Panc1 (cell line): ENCODE results near the gene UBASH3B. TPM values are rescaled to one million over a fixed set of nuclear protein-coding genes. Genes with fewer than 3 reads are reported as not detected.

ENCODE experiments used
- ATAC-seq: fragments of 200-7000 bp; cut with Tn5 transposase; 2 replicates; pipeline ENCODE4 v1.9.1; 2020; ENCODE audit warnings: mild to moderate bottlenecking, moderate library complexity
- BruUV-seq: library from RNA; stranded (reverse); fragments of 400-500 nt; replicated peaks from 2 replicates; lab custom pipeline; 2021; lab: Mats Ljungman, UMichigan
- CTCF ChIA-PET: fragments of 300-600 bp; sonication (Branson Sonifier 250); formaldehyde crosslinking; loops from one replicate; lab custom pipeline; 2022; ENCODE audit warnings: antibody characterized with exemption; lab: Charles Lee
- POLR2A ChIA-PET: fragments of 300-600 bp; sonication (Branson Sonifier 250); formaldehyde crosslinking; loops from one replicate; lab custom pipeline; 2022; ENCODE audit warnings: antibody characterized with exemption; lab: Charles Lee
- DNase-seq: peaks from one replicate; pipeline ENCODE4 v3.0.0-alpha.2; 2010; ENCODE audit warnings: low read depth, low spot score
- H3K27ac ChIP-seq: 2 replicates; pipeline ENCODE4 v1.5.1; 2011; ENCODE audit warnings: mild to moderate bottlenecking, low read length, inconsistent platforms
- H3K27me3 ChIP-seq: fragments of 200-500 bp; sonication (Bioruptor generic); 2 replicates; pipeline ENCODE4 v1.6.0; 2014; ENCODE audit warnings: low read length, inconsistent platforms; ENCODE audit not compliant: control insufficient read depth, insufficient read depth
- H3K36me3 ChIP-seq: fragments of 200-500 bp; sonication (Bioruptor generic); 2 replicates; pipeline ENCODE4 v1.5.1; 2014; ENCODE audit warnings: inconsistent platforms, mild to moderate bottlenecking, low read length, moderate library complexity; ENCODE audit not compliant: control insufficient read depth, insufficient read depth
- H3K4me1 ChIP-seq: 2 replicates; pipeline ENCODE4 v1.5.1; 2011; ENCODE audit warnings: inconsistent platforms, mild to moderate bottlenecking, low read length, moderate library complexity; ENCODE audit not compliant: control insufficient read depth, insufficient read depth
- H3K4me3 ChIP-seq, 2 experiments: 2 replicates each; pipeline ENCODE4 v1.5.1; 2011 to 2012; ENCODE audit warnings: low read depth in 2 of 2, low read length in 2 of 2, mild to moderate bottlenecking in 2 of 2, inconsistent platforms in 1 of 2, moderate library complexity in 1 of 2
- H3K9me3 ChIP-seq: fragments of 200-500 bp; sonication (Bioruptor generic); 2 replicates; pipeline ENCODE4 v1.5.1; 2014; ENCODE audit warnings: low read depth, mild to moderate bottlenecking, inconsistent platforms, low read length, moderate library complexity; ENCODE audit not compliant: control insufficient read depth, insufficient read depth
- POLR2AphosphoS5 ChIP-seq: IDR thresholded peaks from 2 replicates; pipeline ENCODE4 v1.6.1; 2012; ENCODE audit warnings: mild to moderate bottlenecking, low read depth, low read length, moderate library complexity
- SIN3A ChIP-seq: IDR thresholded peaks from 2 replicates; pipeline ENCODE4 v1.6.1; 2012; ENCODE audit warnings: low read depth, mild to moderate bottlenecking, low read length, moderate library complexity, borderline replicate concordance; ENCODE audit not compliant: insufficient read depth
- TCF7L2 ChIP-seq: IDR thresholded peaks from 2 replicates; pipeline ENCODE4 v1.6.1; 2011; ENCODE audit warnings: mild to moderate bottlenecking, low read depth, low read length, inconsistent platforms
- in situ Hi-C: cut with HindIII; loops from 2 replicates; pipeline ENCODE4 v1.10.0; 2016; ENCODE audit warnings: low sequenced_read_pairs, low pct_unique_long_range_greater_than_20kb
- intact Hi-C: fragments of 100-400 bp; cut with micrococcal nuclease; formaldehyde crosslinking; loops from one replicate; pipeline ENCODE4 v1.10.0; 2022; ENCODE audit not compliant: unreplicated experiment
- total RNA-seq: library from RNA; stranded (reverse); gene quantifications from one replicate; pipeline ENCODE4 v1.2.1, GENCODE V29; 2021; ENCODE audit not compliant: unreplicated experiment
- TF ChIP-seq, protein P1 (sequence below), 2 experiments: IDR thresholded peaks; 2 replicates each; pipeline ENCODE4 v1.6.1; 2011 to 2012; ENCODE audit warnings: low read depth in 2 of 2, control low read depth in 1 of 2, low read length in 1 of 2, mild to moderate bottlenecking in 1 of 2, moderate library complexity in 1 of 2; ENCODE audit not compliant: insufficient read depth in 1 of 2
- TF ChIP-seq, protein P2 (sequence below): fragments of 450-650 bp; IDR thresholded peaks from 2 replicates; pipeline ENCODE4 v1.5.1; 2017; ENCODE audit warnings: mild to moderate bottlenecking

UBASH3B gene
- total RNA-seq, 1 experiment from 2014 or later = 55.1 TPM

DNA sequence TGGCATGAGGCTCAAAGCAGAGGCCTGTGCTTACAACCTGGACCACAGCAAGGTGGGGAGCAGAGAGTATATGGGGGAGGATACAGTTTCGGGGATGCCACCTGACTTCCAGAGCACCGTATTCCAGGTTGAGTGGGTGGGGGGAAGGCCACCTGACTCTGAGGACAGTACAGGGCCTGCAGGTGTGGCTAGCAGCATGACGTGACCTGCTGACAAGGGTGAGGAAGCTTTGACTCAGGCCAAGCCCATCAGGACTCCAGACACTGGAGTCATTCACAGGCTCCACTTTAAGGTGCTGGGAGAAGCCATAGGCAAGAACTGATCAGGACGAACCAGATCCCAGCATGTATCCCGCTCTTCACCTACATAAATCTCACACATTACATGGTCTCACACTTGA lies 148.2 kb downstream of the UBASH3B start:
- POLR2A ChIA-PET = no interaction called here
- no TSS peak for BruUV-seq
- CTCF ChIA-PET = no interaction called here
- no peaks in the 10 kb centered on the region for H3K9me3 ChIP-seq
- in situ Hi-C loops = no loop called here
- no peaks in the 10 kb centered on the region for H3K27me3 ChIP-seq
- DNase-seq = no peak
- H3K36me3 ChIP-seq = no peaks in the 10 kb centered on the region
- H3K27ac ChIP-seq = no peak overlapping the region
- peak; percentile 30 for ATAC-seq
- intact Hi-C loops = no loop called here
- H3K4me1 ChIP-seq = no peaks in the 10 kb centered on the region; the same call in 1 of the 2 replicates
- TF ChIP-seq POLR2AphosphoS5 (no peak), SIN3A (no peak), TCF7L2 (no peak)
- TF ChIP-seq, protein P1, sequence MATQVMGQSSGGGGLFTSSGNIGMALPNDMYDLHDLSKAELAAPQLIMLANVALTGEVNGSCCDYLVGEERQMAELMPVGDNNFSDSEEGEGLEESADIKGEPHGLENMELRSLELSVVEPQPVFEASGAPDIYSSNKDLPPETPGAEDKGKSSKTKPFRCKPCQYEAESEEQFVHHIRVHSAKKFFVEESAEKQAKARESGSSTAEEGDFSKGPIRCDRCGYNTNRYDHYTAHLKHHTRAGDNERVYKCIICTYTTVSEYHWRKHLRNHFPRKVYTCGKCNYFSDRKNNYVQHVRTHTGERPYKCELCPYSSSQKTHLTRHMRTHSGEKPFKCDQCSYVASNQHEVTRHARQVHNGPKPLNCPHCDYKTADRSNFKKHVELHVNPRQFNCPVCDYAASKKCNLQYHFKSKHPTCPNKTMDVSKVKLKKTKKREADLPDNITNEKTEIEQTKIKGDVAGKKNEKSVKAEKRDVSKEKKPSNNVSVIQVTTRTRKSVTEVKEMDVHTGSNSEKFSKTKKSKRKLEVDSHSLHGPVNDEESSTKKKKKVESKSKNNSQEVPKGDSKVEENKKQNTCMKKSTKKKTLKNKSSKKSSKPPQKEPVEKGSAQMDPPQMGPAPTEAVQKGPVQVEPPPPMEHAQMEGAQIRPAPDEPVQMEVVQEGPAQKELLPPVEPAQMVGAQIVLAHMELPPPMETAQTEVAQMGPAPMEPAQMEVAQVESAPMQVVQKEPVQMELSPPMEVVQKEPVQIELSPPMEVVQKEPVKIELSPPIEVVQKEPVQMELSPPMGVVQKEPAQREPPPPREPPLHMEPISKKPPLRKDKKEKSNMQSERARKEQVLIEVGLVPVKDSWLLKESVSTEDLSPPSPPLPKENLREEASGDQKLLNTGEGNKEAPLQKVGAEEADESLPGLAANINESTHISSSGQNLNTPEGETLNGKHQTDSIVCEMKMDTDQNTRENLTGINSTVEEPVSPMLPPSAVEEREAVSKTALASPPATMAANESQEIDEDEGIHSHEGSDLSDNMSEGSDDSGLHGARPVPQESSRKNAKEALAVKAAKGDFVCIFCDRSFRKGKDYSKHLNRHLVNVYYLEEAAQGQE (IDR thresholded peaks at IDR 0.05; ENCODE audit: insufficient read depth in 1 of 2, low read depth in 2 of 2, low read length in 1 of 2) = no peak
- TF ChIP-seq, protein P2, sequence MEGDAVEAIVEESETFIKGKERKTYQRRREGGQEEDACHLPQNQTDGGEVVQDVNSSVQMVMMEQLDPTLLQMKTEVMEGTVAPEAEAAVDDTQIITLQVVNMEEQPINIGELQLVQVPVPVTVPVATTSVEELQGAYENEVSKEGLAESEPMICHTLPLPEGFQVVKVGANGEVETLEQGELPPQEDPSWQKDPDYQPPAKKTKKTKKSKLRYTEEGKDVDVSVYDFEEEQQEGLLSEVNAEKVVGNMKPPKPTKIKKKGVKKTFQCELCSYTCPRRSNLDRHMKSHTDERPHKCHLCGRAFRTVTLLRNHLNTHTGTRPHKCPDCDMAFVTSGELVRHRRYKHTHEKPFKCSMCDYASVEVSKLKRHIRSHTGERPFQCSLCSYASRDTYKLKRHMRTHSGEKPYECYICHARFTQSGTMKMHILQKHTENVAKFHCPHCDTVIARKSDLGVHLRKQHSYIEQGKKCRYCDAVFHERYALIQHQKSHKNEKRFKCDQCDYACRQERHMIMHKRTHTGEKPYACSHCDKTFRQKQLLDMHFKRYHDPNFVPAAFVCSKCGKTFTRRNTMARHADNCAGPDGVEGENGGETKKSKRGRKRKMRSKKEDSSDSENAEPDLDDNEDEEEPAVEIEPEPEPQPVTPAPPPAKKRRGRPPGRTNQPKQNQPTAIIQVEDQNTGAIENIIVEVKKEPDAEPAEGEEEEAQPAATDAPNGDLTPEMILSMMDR = no peak
- no peak overlapping the region for H3K4me3 ChIP-seq

DNA sequence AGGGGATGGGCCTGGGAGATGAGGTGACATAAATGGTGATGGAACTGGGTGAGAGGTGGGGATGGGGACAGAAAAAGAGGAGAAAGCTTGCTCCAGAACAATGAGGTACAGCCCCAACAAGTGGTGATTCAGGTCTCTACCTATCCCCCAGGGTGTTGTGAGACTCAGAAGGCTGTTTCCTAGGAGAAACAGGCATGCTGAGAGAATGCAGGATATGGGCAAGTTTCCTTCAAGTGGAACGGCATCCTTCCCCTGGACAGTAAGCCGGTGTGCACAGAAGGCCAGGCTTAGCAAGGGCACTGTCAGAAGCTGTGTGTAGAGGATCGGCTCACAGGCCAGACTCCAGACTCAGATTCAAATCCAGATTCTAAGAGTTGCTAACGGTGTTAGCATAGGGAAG lies 148.6 kb downstream of the UBASH3B start:
- Histone ChIP-seq H3K27ac (no peak overlapping the region), H3K4me3 (no peak overlapping the region), H3K27me3 (no peaks in the 10 kb centered on the region), H3K9me3 (no peaks in the 10 kb centered on the region), H3K4me1 (no peaks in the 10 kb centered on the region; the same call in 1 of the 2 replicates), H3K36me3 (no peaks in the 10 kb centered on the region)
- intact Hi-C loops (no loop called here), in situ Hi-C loops (no loop called here)
- no peak for DNase-seq
- no peak for TF ChIP-seq TCF7L2
- TF ChIP-seq SIN3A = no peak
- TF ChIP-seq, protein P2 = no peak
- no peak for TF ChIP-seq POLR2AphosphoS5
- TF ChIP-seq, protein P1 (IDR thresholded peaks at IDR 0.05; ENCODE audit: insufficient read depth in 1 of 2, low read depth in 2 of 2, low read length in 1 of 2) = no peak
- POLR2A ChIA-PET = no interaction called here
- BruUV-seq = no TSS peak
- peak; percentile 50 for ATAC-seq
- CTCF ChIA-PET = interaction anchor here (0.6 kb wide), 1 partner anchor 1463 kb away, joined by 7 read pairs; no protein-coding TSS in a partner anchor
